Stomach smooth muscle (tissue), 2 donors: ENCODE data around the gene PDXDC1.
"Not testable (repeated sequence)": the region's sequence is repeated elsewhere in the genome, so short reads cannot be mapped to it uniquely, and the experiment has no call there.

ENCODE experiments used
- H3K27ac ChIP-seq: one replicate; pipeline ENCODE4 v1.7.0; 2013; ENCODE audit warnings: mild to moderate bottlenecking, low read length, inconsistent platforms
- H3K27me3 ChIP-seq, 2 donors: one replicate each; pipeline ENCODE4 v1.7.0; 2013; ENCODE audit warnings: low read length in 2 of 2; ENCODE audit not compliant: insufficient read depth in 2 of 2, control insufficient read depth in 1 of 2
- H3K36me3 ChIP-seq, 2 donors: one replicate each; pipeline ENCODE4 v1.7.0; 2013; ENCODE audit warnings: low read length in 2 of 2; ENCODE audit not compliant: control insufficient read depth in 2 of 2, insufficient read depth in 2 of 2
- H3K4me1 ChIP-seq: one replicate; pipeline ENCODE4 v1.7.0; 2013; ENCODE audit warnings: low read length; ENCODE audit not compliant: control insufficient read depth, insufficient read depth
- H3K4me3 ChIP-seq, 2 donors: one replicate each; pipeline ENCODE4 v1.7.0; 2013; ENCODE audit warnings: low read length in 2 of 2
- H3K9ac ChIP-seq, 2 donors: one replicate each; pipeline ENCODE4 v1.7.0; 2013; ENCODE audit warnings: low read length in 2 of 2, mild to moderate bottlenecking in 1 of 2
- H3K9me3 ChIP-seq, 2 donors: one replicate each; pipeline ENCODE4 v1.7.0; 2013; ENCODE audit warnings: low read length in 2 of 2; ENCODE audit not compliant: control insufficient read depth in 2 of 2
- donor health status: healthy.
- donor health status: Pancreatic carcinoma.

The PDXDC1 gene

GRCh38 chr16:15130943-15131700 lies 156.3 kb downstream of the PDXDC1 start:
- not testable (repeated sequence) for H3K9me3 ChIP-seq, H3K36me3 ChIP-seq, H3K27me3 ChIP-seq, H3K9ac ChIP-seq, H3K27ac ChIP-seq, H3K4me1 ChIP-seq, H3K4me3 ChIP-seq

GRCh38 chr16:15132719-15133428 lies 158.0 kb downstream of the PDXDC1 start:
- not testable (repeated sequence) for H3K4me3 ChIP-seq, H3K4me1 ChIP-seq, H3K36me3 ChIP-seq, H3K9ac ChIP-seq, H3K27ac ChIP-seq, H3K27me3 ChIP-seq, H3K9me3 ChIP-seq

- H3K27me3 ChIP-seq, H3K9me3 ChIP-seq, H3K27ac ChIP-seq, H3K36me3 ChIP-seq, H3K4me1 ChIP-seq, H3K9ac ChIP-seq, H3K4me3 ChIP-seq: not testable (repeated sequence)
These were observed 158.7 kb downstream of the PDXDC1 start for GRCh38 chr16:15133554-15133953.

- H3K27me3 ChIP-seq, H3K4me1 ChIP-seq, H3K9me3 ChIP-seq, H3K27ac ChIP-seq, H3K36me3 ChIP-seq, H3K4me3 ChIP-seq, H3K9ac ChIP-seq: not testable (repeated sequence)
These were observed 160.1 kb downstream of the PDXDC1 start for GRCh38 chr16:15134752-15135482.

- H3K4me1 ChIP-seq, H3K36me3 ChIP-seq, H3K4me3 ChIP-seq, H3K27ac ChIP-seq, H3K27me3 ChIP-seq, H3K9me3 ChIP-seq, H3K9ac ChIP-seq: not testable (repeated sequence)
These were observed 160.9 kb downstream of the PDXDC1 start for GRCh38 chr16:15135483-15136360.

GRCh38 chr16:15137514-15137913 lies 162.7 kb downstream of the PDXDC1 start:
- peaks cover 18% of the 10 kb centered on the region for H3K4me1 ChIP-seq
- not testable (repeated sequence) for H3K36me3 ChIP-seq, H3K9ac ChIP-seq, H3K27me3 ChIP-seq, H3K9me3 ChIP-seq, H3K4me3 ChIP-seq, H3K27ac ChIP-seq

- H3K9me3 ChIP-seq, H3K9ac ChIP-seq, H3K36me3 ChIP-seq, H3K27me3 ChIP-seq: not testable (repeated sequence)
- H3K27ac ChIP-seq, result peak overlapping the region; percentile 89
- H3K4me3 ChIP-seq, result peak overlapping the region; percentile 19 to 55
- H3K4me1 ChIP-seq, result peaks cover 45% of the 10 kb centered on the region
These were observed 165.9 kb downstream of the PDXDC1 start for GRCh38 chr16:15140444-15141365.

GRCh38 chr16:15141586-15141985 lies 166.8 kb downstream of the PDXDC1 start:
- Histone ChIP-seq H3K9me3 (no peaks in the 10 kb centered on the region), H3K27me3 (no peaks in the 10 kb centered on the region), H3K4me1 (peaks cover 54% of the 10 kb centered on the region), H3K9ac (peak overlapping the region; percentile 48 to 55), H3K4me3 (peak overlapping the region; percentile 40 to 58), H3K36me3 (no peaks in the 10 kb centered on the region), H3K27ac (peak overlapping the region; percentile 89)

- Histone ChIP-seq H3K9ac (peak overlapping the region in 1 of 2 donors; percentile 48), H3K4me3 (peak overlapping the region in 1 of 2 donors; percentile 58), H3K4me1 (peaks cover 57% of the 10 kb centered on the region), H3K27ac (peak overlapping the region; percentile 94)
- not testable (repeated sequence) for H3K36me3 ChIP-seq, H3K27me3 ChIP-seq, H3K9me3 ChIP-seq
These were observed 167.5 kb downstream of the PDXDC1 start for GRCh38 chr16:15142107-15142890.
